ENCODE data around the gene KY.

- no peak for TF ChIP-seq SIX4 (CRISPR knock-in tag; IDR thresholded peaks at IDR 0.05)
- TF ChIP-seq TGIF2 (CRISPR knock-in tag; IDR thresholded peaks at IDR 0.05): no peak
- no peak for TF ChIP-seq RNF2 (conservative IDR thresholded peaks at IDR 0.05; ENCODE audit: low read depth)
These were observed 60.1 kb downstream of the KY start for GRCh38 chr3:134590766-134591165.
